Activated CD8-positive, alpha-beta T cell treated with anti-CD3 and anti-CD28 coated beads for 36 hours (primary cell): ENCODE measurements around the gene CST7. TPM values are rescaled to one million over a fixed set of nuclear protein-coding genes. Genes with fewer than 3 reads are reported as not detected.

Experiments used
- ATAC-seq: fragments of 200-7000 bp; cut with Tn5 transposase; one replicate; pipeline ENCODE4 v1.10.0; 2021; ENCODE audit warnings: mild to moderate bottlenecking, moderate library complexity
- CTCF ChIA-PET: fragments of 350-600 bp; sonication (Branson Sonifier 250); formaldehyde crosslinking; loops from one replicate; lab custom pipeline; 2021; ENCODE audit warnings: antibody characterized with exemption; lab: Charles Lee
- POLR2A ChIA-PET: fragments of 350-600 bp; sonication (Branson Sonifier 250); formaldehyde crosslinking; loops from one replicate; lab custom pipeline; 2021; ENCODE audit warnings: antibody characterized with exemption; lab: Charles Lee
- DNase-seq: peaks from one replicate; pipeline ENCODE4 v3.0.0-alpha.2; 2020
- H3K27ac Mint-ChIP-seq: one replicate; pipeline ENCODE4 v1.8.0; 2021; ENCODE audit warnings: mild to moderate bottlenecking, mixed read lengths
- H3K27me3 Mint-ChIP-seq: one replicate; pipeline ENCODE4 v1.8.0; 2021; ENCODE audit warnings: mixed read lengths
- H3K36me3 Mint-ChIP-seq: one replicate; pipeline ENCODE4 v1.8.0; 2021; ENCODE audit warnings: low read depth, mixed read lengths
- H3K4me1 Mint-ChIP-seq: one replicate; pipeline ENCODE4 v1.8.0; 2021; ENCODE audit warnings: low read depth, mixed read lengths
- H3K4me3 Mint-ChIP-seq: one replicate; pipeline ENCODE4 v1.8.0; 2021; ENCODE audit warnings: mild to moderate bottlenecking, moderate library complexity, mixed read lengths
- H3K9me3 Mint-ChIP-seq: one replicate; pipeline ENCODE4 v1.8.0; 2021; ENCODE audit warnings: mixed read lengths
- CTCF ChIP-seq: fragments of 200-600 bp; IDR thresholded peaks from one replicate; pipeline ENCODE4 v1.8.0; 2022; ENCODE audit warnings: antibody characterized with exemption, mild to moderate bottlenecking
- intact Hi-C: fragments of 100-400 bp; cut with micrococcal nuclease; formaldehyde crosslinking; loops from one replicate; pipeline ENCODE4 v1.10.0; 2022
- total RNA-seq, 2 experiments: library from RNA; stranded (reverse); gene quantifications; one replicate each; pipeline ENCODE4 v1.2.3, GENCODE V29; 2021

CST7 gene
- total RNA-seq, 2 experiments from 2014 or later = 48.5 to 49.3 TPM

GRCh38 chr20:24952376-24953208, 3.5 kb downstream of the CST7 start:
- H3K27ac Mint-ChIP-seq = peak overlapping the region; percentile 46
- ChIA-PET POLR2A (interaction anchor here (0.9 to 2.2 kb wide), 5 partner anchors 8 to 39 kb away, joined by 3 to 6 read pairs (median 4); partner anchors contain the start of gene APMAP), CTCF (interaction anchor here (1.4 to 7.8 kb wide), 2 partner anchors 21 to 1015 kb away, joined by 3 to 30 read pairs; no protein-coding TSS in a partner anchor)
- peak overlapping the region; percentile 83 for H3K4me3 Mint-ChIP-seq
- peaks cover 58% of the 10 kb centered on the region for H3K4me1 Mint-ChIP-seq
- DNase-seq (no peak), ATAC-seq (no peak)
- H3K27me3 Mint-ChIP-seq = no peaks in the 10 kb centered on the region
- TF ChIP-seq CTCF = no peak
- peaks cover 5% of the 10 kb centered on the region for H3K9me3 Mint-ChIP-seq
- intact Hi-C loops = no loop called here
- peaks cover 35% of the 10 kb centered on the region for H3K36me3 Mint-ChIP-seq

GRCh38 chr20:24953209-24953575, 4.1 kb downstream of the CST7 start:
- Mint-ChIP-seq H3K9me3 (no peaks in the 10 kb centered on the region), H3K27ac (peak overlapping the region; percentile 79), H3K4me3 (peak overlapping the region; percentile 14), H3K36me3 (peaks cover 29% of the 10 kb centered on the region), H3K4me1 (peaks cover 52% of the 10 kb centered on the region), H3K27me3 (no peaks in the 10 kb centered on the region)
- ChIA-PET POLR2A (interaction anchor here (1.0 to 2.2 kb wide), 3 partner anchors 11 to 39 kb away, joined by 4 to 6 read pairs (median 4); partner anchors contain the start of gene APMAP), CTCF (interaction anchor here (1.4 to 1.7 kb wide), 2 partner anchors 22 to 1016 kb away, joined by 3 to 6 read pairs; no protein-coding TSS in a partner anchor)
- no peak for ATAC-seq
- intact Hi-C loops = no loop called here
- no peak for DNase-seq
- TF ChIP-seq CTCF = no peak

- ChIA-PET CTCF (interaction anchor here (1.7 kb wide), 1 partner anchor 23 kb away, joined by 6 read pairs; no protein-coding TSS in a partner anchor), POLR2A (interaction anchor here (0.7 to 2.2 kb wide), 6 partner anchors 10 to 39 kb away, joined by 3 to 6 read pairs (median 4); partner anchors contain the start of gene APMAP)
- Mint-ChIP-seq H3K9me3 (no peaks in the 10 kb centered on the region), H3K27ac (peak overlapping the region; percentile 79), H3K4me1 (peaks cover 47% of the 10 kb centered on the region), H3K4me3 (peak overlapping the region; percentile 14), H3K36me3 (peaks cover 25% of the 10 kb centered on the region), H3K27me3 (no peaks in the 10 kb centered on the region)
- intact Hi-C loops = no loop called here
- DNase-seq (peak; percentile 41), ATAC-seq (no peak)
- TF ChIP-seq CTCF = no peak
Measured at GRCh38 chr20:24953621-24954133, 4.6 kb downstream of the CST7 start.

- no peak for DNase-seq
- peak overlapping the region; percentile 14 for H3K4me3 Mint-ChIP-seq
- no peak for TF ChIP-seq CTCF
- ATAC-seq = no peak
- peak overlapping the region; percentile 79 for H3K27ac Mint-ChIP-seq
- intact Hi-C loops = no loop called here
- H3K36me3 Mint-ChIP-seq = peaks cover 26% of the 10 kb centered on the region
- H3K4me1 Mint-ChIP-seq = peaks cover 42% of the 10 kb centered on the region
- CTCF ChIA-PET = interaction anchor here (1.0 to 1.7 kb wide), 3 partner anchors 23 to 37 kb away, joined by 3 to 6 read pairs (median 4); no protein-coding TSS in a partner anchor
- H3K27me3 Mint-ChIP-seq = no peaks in the 10 kb centered on the region
- POLR2A ChIA-PET = interaction anchor here (0.7 to 1.4 kb wide), 6 partner anchors 11 to 38 kb away, joined by 3 to 5 read pairs (median 4); partner anchors contain the start of gene APMAP
- H3K9me3 Mint-ChIP-seq = no peaks in the 10 kb centered on the region
Measured at GRCh38 chr20:24954151-24954550, 5.1 kb downstream of the CST7 start.
